ENCODE data around the gene MGME1. TPM values are rescaled to one million over a fixed set of nuclear protein-coding genes. Genes with fewer than 3 reads are reported as not detected.

MGME1 gene
- total RNA-seq, 1 experiment from 2014 or later, result 24.0 TPM

- no peak for DNase-seq (ENCODE audit: unreplicated experiment)
- intact Hi-C loops (cut with micrococcal nuclease), result no loop called here
- TF ChIP-seq CTCF (IDR thresholded peaks at IDR 0.05; ENCODE audit: unreplicated experiment), result no peak
- H3K4me3 Mint-ChIP-seq (ENCODE audit: unreplicated experiment), result peak overlapping the region; percentile 44
- H3K36me3 Mint-ChIP-seq (ENCODE audit: insufficient read depth, unreplicated experiment), result peaks cover 57% of the 10 kb centered on the region
- POLR2A ChIA-PET, result interaction anchor here (0.7 to 10.7 kb wide), 12 partner anchors 9 to 544 kb away, joined by 3 to 167 read pairs (median 4); partner anchors contain the start of genes DSTN, SEC23B and ZNF133
- H3K9me3 Mint-ChIP-seq (ENCODE audit: unreplicated experiment), result no peaks in the 10 kb centered on the region
- CTCF ChIA-PET, result interaction anchor here (0.6 to 4.6 kb wide), 11 partner anchors 14 to 1666 kb away, joined by 3 to 23 read pairs (median 3); no protein-coding TSS in a partner anchor
- peak overlapping the region; percentile 98 for H3K27ac Mint-ChIP-seq (ENCODE audit: low read depth, unreplicated experiment)
- BruUV-seq (replicated peaks), result no TSS peak
- H3K27me3 Mint-ChIP-seq (ENCODE audit: insufficient read depth, unreplicated experiment), result no peaks in the 10 kb centered on the region
- H3K4me1 Mint-ChIP-seq (ENCODE audit: insufficient read depth, unreplicated experiment), result peaks cover 57% of the 10 kb centered on the region
These were observed 5.5 kb upstream of the MGME1 start for GRCh38 chr20:17963114-17963897.

DNA sequence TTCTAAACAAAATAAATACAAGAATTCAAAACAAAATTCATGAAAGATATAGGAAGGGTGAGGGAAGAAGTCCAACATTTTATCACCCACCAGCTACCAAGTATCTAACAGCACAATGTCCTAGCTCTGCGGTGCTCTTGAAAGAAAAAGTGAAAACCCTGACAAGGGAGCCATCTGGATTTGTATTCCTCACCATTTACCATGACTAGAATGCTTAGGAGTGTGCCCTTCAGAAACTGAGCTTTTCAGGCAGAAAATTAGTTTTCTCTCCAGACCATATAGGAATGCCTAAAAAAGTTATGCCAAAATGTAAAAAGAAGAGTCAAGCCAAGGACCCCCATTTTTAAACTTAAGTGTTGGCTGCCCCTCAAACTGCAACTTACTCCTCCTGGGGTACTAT, 4.7 kb upstream of the MGME1 start:
- no TSS peak for BruUV-seq (replicated peaks)
- Mint-ChIP-seq H3K27me3 (ENCODE audit: insufficient read depth, unreplicated experiment) (no peaks in the 10 kb centered on the region), H3K36me3 (ENCODE audit: insufficient read depth, unreplicated experiment) (peaks cover 54% of the 10 kb centered on the region), H3K9me3 (ENCODE audit: unreplicated experiment) (no peaks in the 10 kb centered on the region), H3K4me1 (ENCODE audit: insufficient read depth, unreplicated experiment) (peaks cover 52% of the 10 kb centered on the region), H3K4me3 (ENCODE audit: unreplicated experiment) (peak overlapping the region; percentile 95), H3K27ac (ENCODE audit: low read depth, unreplicated experiment) (peak overlapping the region; percentile 98)
- intact Hi-C loops (cut with micrococcal nuclease), result no loop called here
- POLR2A ChIA-PET, result interaction anchor here (0.7 to 10.7 kb wide), 10 partner anchors 9 to 543 kb away, joined by 3 to 167 read pairs (median 4); partner anchors contain the start of genes DSTN, SEC23B and ZNF133
- no peak for DNase-seq (ENCODE audit: unreplicated experiment)
- CTCF ChIA-PET, result interaction anchor here (0.6 to 4.6 kb wide), 9 partner anchors 14 to 1334 kb away, joined by 3 to 23 read pairs (median 3); no protein-coding TSS in a partner anchor
- TF ChIP-seq CTCF (IDR thresholded peaks at IDR 0.05; ENCODE audit: unreplicated experiment), result no peak

- no peaks in the 10 kb centered on the region for H3K27me3 Mint-ChIP-seq (ENCODE audit: insufficient read depth, unreplicated experiment)
- ChIA-PET CTCF (interaction anchor here (0.7 to 4.6 kb wide), 11 partner anchors 9 to 1334 kb away, joined by 3 to 23 read pairs (median 5); partner anchors contain the start of genes RRBP1 and ZNF133), POLR2A (interaction anchor here (0.6 to 10.7 kb wide), 18 partner anchors 6 to 543 kb away, joined by 3 to 167 read pairs (median 12); partner anchors contain the start of genes DSTN, RRBP1, SEC23B and ZNF133)
- peaks cover 46% of the 10 kb centered on the region for H3K4me1 Mint-ChIP-seq (ENCODE audit: insufficient read depth, unreplicated experiment)
- peak overlapping the region; percentile 98 for H3K27ac Mint-ChIP-seq (ENCODE audit: low read depth, unreplicated experiment)
- no peaks in the 10 kb centered on the region for H3K9me3 Mint-ChIP-seq (ENCODE audit: unreplicated experiment)
- H3K4me3 Mint-ChIP-seq (ENCODE audit: unreplicated experiment), result peak overlapping the region; percentile 95
- H3K36me3 Mint-ChIP-seq (ENCODE audit: insufficient read depth, unreplicated experiment), result peaks cover 57% of the 10 kb centered on the region
- no peak for TF ChIP-seq CTCF (IDR thresholded peaks at IDR 0.05; ENCODE audit: unreplicated experiment)
- no TSS peak for BruUV-seq (replicated peaks)
- intact Hi-C loops (cut with micrococcal nuclease), result no loop called here
- no peak for DNase-seq (ENCODE audit: unreplicated experiment)
These were observed 4.2 kb upstream of the MGME1 start for GRCh38 chr20:17964632-17965031.

DNA sequence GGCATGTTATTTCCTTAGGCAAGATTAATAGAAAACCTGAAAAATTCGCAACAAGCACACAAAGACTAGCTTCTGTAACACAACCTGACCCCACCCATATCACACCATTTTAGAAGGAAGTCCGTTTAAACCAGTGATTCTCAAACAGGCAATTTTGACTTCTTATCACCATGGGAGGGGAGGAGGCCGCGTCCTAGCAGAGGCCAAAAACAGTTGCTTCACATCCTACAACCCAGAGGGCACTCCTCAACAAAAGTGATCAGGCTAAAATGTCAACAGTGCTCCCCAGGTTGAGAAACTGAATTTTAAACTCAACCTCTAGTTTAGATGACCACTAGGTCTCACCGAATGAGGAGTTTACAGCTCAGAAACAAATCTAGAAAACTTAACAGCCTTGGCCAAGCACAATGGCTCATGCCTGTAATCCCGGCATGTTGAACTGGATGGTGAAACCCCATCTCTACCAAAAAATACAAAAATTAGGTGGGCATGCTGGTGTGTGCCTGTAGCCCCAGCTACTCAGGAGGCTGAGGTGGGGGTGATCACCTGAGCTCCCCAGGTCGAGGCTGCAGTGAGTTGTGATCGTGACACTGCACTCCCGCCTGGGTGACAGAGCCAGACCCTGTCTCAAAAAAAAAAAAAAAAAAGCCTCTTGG, 3.6 kb upstream of the MGME1 start:
- no TSS peak for BruUV-seq (replicated peaks)
- Mint-ChIP-seq H3K27me3 (ENCODE audit: insufficient read depth, unreplicated experiment) (no peaks in the 10 kb centered on the region), H3K4me3 (ENCODE audit: unreplicated experiment) (peak overlapping the region; percentile 95), H3K36me3 (ENCODE audit: insufficient read depth, unreplicated experiment) (peaks cover 60% of the 10 kb centered on the region), H3K27ac (ENCODE audit: low read depth, unreplicated experiment) (peak overlapping the region; percentile 98), H3K9me3 (ENCODE audit: unreplicated experiment) (no peaks in the 10 kb centered on the region), H3K4me1 (ENCODE audit: insufficient read depth, unreplicated experiment) (peaks cover 42% of the 10 kb centered on the region)
- CTCF ChIA-PET, result interaction anchor here (0.6 to 4.6 kb wide), 19 partner anchors 9 to 504 kb away, joined by 3 to 23 read pairs (median 4); partner anchors contain the start of genes KAT14, PET117, RRBP1 and ZNF133
- no peak for TF ChIP-seq CTCF (IDR thresholded peaks at IDR 0.05; ENCODE audit: unreplicated experiment)
- intact Hi-C loops (cut with micrococcal nuclease), result no loop called here
- POLR2A ChIA-PET, result interaction anchor here (0.5 to 10.7 kb wide), 17 partner anchors 7 to 460 kb away, joined by 3 to 167 read pairs (median 15); partner anchors contain the start of genes DSTN, RRBP1 and ZNF133
- DNase-seq (ENCODE audit: unreplicated experiment), result peak; percentile 40

All from MCF 10A (cell line).